GM12878 (cell line): ENCODE measurements around the gene ITPRIPL2. TPM values are rescaled to one million over a fixed set of nuclear protein-coding genes. Genes with fewer than 3 reads are reported as not detected.

ENCODE experiments used
- ATAC-seq: fragments of 200-7000 bp; cut with Tn5 transposase; 3 replicates; pipeline ENCODE4 v1.9.1; 2020; ENCODE audit warnings: mild to moderate bottlenecking, moderate library complexity
- BruUV-seq: library from RNA; stranded (reverse); fragments of 400-500 nt; replicated peaks from 2 replicates; lab custom pipeline; 2021; lab: Mats Ljungman, UMichigan
- CTCF ChIA-PET: fragments of 300-600 bp; sonication (Branson Sonifier 250); formaldehyde crosslinking; extraction: SDS; loops from one replicate; lab custom pipeline; 2021; ENCODE audit warnings: inconsistent platforms; lab: Yijun Ruan, JAX
- POLR2A ChIA-PET: fragments of 350-600 bp; formaldehyde crosslinking; extraction: SDS; loops from one replicate; lab custom pipeline; 2021; ENCODE audit warnings: inconsistent platforms; lab: Charles Lee
- RAD21 ChIA-PET: fragments of 300-600 bp; sonication (Branson Sonifier 250); formaldehyde crosslinking; loops from one replicate; lab custom pipeline; 2023; ENCODE audit warnings: antibody characterized with exemption; ENCODE audit not compliant: unreplicated experiment; lab: Charles Lee
- SMC1A ChIA-PET: fragments of 300-600 bp; sonication (Branson Sonifier 250); formaldehyde crosslinking; loops from one replicate; lab custom pipeline; 2023; ENCODE audit not compliant: unreplicated experiment, uncharacterized antibody; lab: Charles Lee
- DNase-seq: peaks from one replicate; pipeline ENCODE4 v3.0.0-alpha.2; 2011; ENCODE audit warnings: low read depth, low spot score
- FAIRE-seq: peaks from 3 replicates; lab custom pipeline; 2011; peaks lifted over from hg19 to GRCh38; lab: Jason Lieb, UNC
- H2AFZ ChIP-seq: 2 replicates; pipeline ENCODE4 v1.6.0; 2011; ENCODE audit warnings: low read depth, low read length, control low read depth; ENCODE audit not compliant: control insufficient read depth
- H3K27ac ChIP-seq: 2 replicates; pipeline ENCODE4 v1.5.1; 2011; ENCODE audit warnings: control low read depth; ENCODE audit not compliant: control insufficient read depth, insufficient read depth
- H3K27me3 ChIP-seq, 2 experiments: replicated peaks in 1 of 2; 2 replicates each; pipeline versions ENCODE4 v1.6.0 to v1.6.1; 2011; ENCODE audit warnings: low read length in 1 of 2; ENCODE audit not compliant: control insufficient read depth in 2 of 2, insufficient read depth in 2 of 2
- H3K36me3 ChIP-seq, 2 experiments: 2 replicates each; pipeline ENCODE4 v1.5.1; 2011; ENCODE audit warnings: low read length in 1 of 2; ENCODE audit not compliant: control insufficient read depth in 2 of 2, insufficient read depth in 2 of 2
- H3K4me1 ChIP-seq: 2 replicates; pipeline ENCODE4 v1.6.1; 2011; ENCODE audit warnings: mild to moderate bottlenecking, low read length, moderate library complexity, mixed read lengths; ENCODE audit not compliant: control insufficient read depth, insufficient read depth
- H3K4me2 ChIP-seq: 2 replicates; pipeline ENCODE4 v1.6.0; 2011; ENCODE audit warnings: control low read depth; ENCODE audit not compliant: control insufficient read depth, insufficient read depth
- H3K4me3 ChIP-seq: fragments of 200-600 bp; sonication (generic); 2 replicates; pipeline ENCODE4 v1.5.1; 2016
- H3K79me2 ChIP-seq: 2 replicates; pipeline ENCODE4 v1.6.0; 2011; ENCODE audit warnings: low read length; ENCODE audit not compliant: control insufficient read depth, insufficient read depth
- H3K9ac ChIP-seq: 2 replicates; pipeline ENCODE4 v1.8.0; 2011; ENCODE audit warnings: low read length, control low read depth, mixed read lengths; ENCODE audit not compliant: control insufficient read depth, insufficient read depth
- H3K9me3 ChIP-seq: replicated peaks from 3 replicates; pipeline ENCODE4 v1.5.1; 2011; ENCODE audit warnings: mild to moderate bottlenecking, low read length; ENCODE audit not compliant: control insufficient read depth, insufficient read depth
- H4K20me1 ChIP-seq: 2 replicates; pipeline ENCODE4 v1.6.0; 2011; ENCODE audit not compliant: control insufficient read depth, insufficient read depth
- BRCA1 ChIP-seq: IDR thresholded peaks from 2 replicates; pipeline ENCODE4 v1.6.1; 2011; ENCODE audit warnings: low read depth, low read length, improper control_type of control experiment
- KLF5 ChIP-seq: fragments of 450-650 bp; IDR thresholded peaks from 2 replicates; pipeline ENCODE4 v1.6.1; 2014; ENCODE audit warnings: mild to moderate bottlenecking; ENCODE audit not compliant: partially characterized antibody
- MEF2A ChIP-seq: IDR thresholded peaks from 2 replicates; pipeline ENCODE4 v1.6.1; 2011; ENCODE audit warnings: low read depth, mild to moderate bottlenecking, low read length, moderate library complexity; ENCODE audit not compliant: insufficient read depth
- MEF2B ChIP-seq: fragments of 450-650 bp; IDR thresholded peaks from 2 replicates; pipeline ENCODE4 v1.6.1; 2018; ENCODE audit warnings: mild to moderate bottlenecking, moderate library complexity; ENCODE audit not compliant: partially characterized antibody, poor library complexity, severe bottlenecking
- MYC ChIP-seq: IDR thresholded peaks from 2 replicates; pipeline ENCODE4 v1.6.1; 2011; ENCODE audit warnings: mild to moderate bottlenecking, low read length, moderate library complexity, inconsistent platforms; ENCODE audit not compliant: insufficient read depth, insufficient replicate concordance, insufficient read length, severe bottlenecking
- NR2F1 ChIP-seq: fragments of 450-650 bp; conservative IDR thresholded peaks from 2 replicates; pipeline ENCODE4 v1.6.1; 2017; ENCODE audit warnings: mild to moderate bottlenecking
- SMAD5 ChIP-seq: IDR thresholded peaks from 2 replicates; pipeline ENCODE4 v1.6.1; 2016; ENCODE audit warnings: antibody characterized with exemption, low read depth
- STAT1 ChIP-seq: fragments of 450-650 bp; conservative IDR thresholded peaks from 2 replicates; pipeline ENCODE4 v1.6.1; 2014; ENCODE audit warnings: antibody characterized with exemption, mild to moderate bottlenecking
- ZNF384 ChIP-seq: IDR thresholded peaks from 2 replicates; pipeline ENCODE4 v1.6.1; 2012; ENCODE audit warnings: low read depth, mild to moderate bottlenecking, low read length, improper control_type of control experiment, borderline replicate concordance
- ZSCAN29 ChIP-seq: fragments of 450-650 bp; IDR thresholded peaks from 2 replicates; pipeline ENCODE4 v1.6.1; 2017; ENCODE audit warnings: mild to moderate bottlenecking, moderate library complexity
- WGBS: methylation state at CpG from one replicate; pipeline ENCODE4 v1.1.6; 2016; ENCODE audit warnings: low lambda C conversion rate; ENCODE audit not compliant: insufficient replicate concordance, insufficient coverage; ENCODE audit errors: missing lambda C conversion rate; 5-methylcytosine and 5-hydroxymethylcytosine counted together
- in situ Hi-C: fragments of 300-500 bp; cut with MboI; formaldehyde crosslinking; loops from 9 replicates; pipeline ENCODE4 v1.14.3; 2018; ENCODE audit warnings: mixed read lengths
- intact Hi-C: fragments of 100-400 bp; cut with micrococcal nuclease; formaldehyde crosslinking; loops from one replicate; pipeline ENCODE4 v1.14.2; 2022; ENCODE audit not compliant: unreplicated experiment
- polyA plus RNA-seq, 11 experiments: library from polyadenylated mRNA; depleted of rRNA in 4 of 11; unstranded in 6 of 11; stranded (reverse) in 5 of 11; fragments of >200 nt; fragmentation: Nextera tagmentation in 4 of 11; fragmentation: Illumina TruSeq in 1 of 11; extraction: Ambion mirVana in 4 of 11; extraction: Trizol in 1 of 11; gene quantifications; 1 replicate in 1 of 11; 2 replicates in 10 of 11; pipeline versions ENCODE4 v1.2.1 to v1.2.3, GENCODE V29; 2011 to 2016; ENCODE audit warnings: inconsistent platforms in 2 of 11, missing spikeins in 2 of 11, low read depth in 1 of 11
- total RNA-seq, 4 experiments: library from RNA; depleted of rRNA in 3 of 4; stranded (reverse); fragments of >200 nt in 3 of 4; fragmentation: Illumina TruSeq in 1 of 4; extraction: Trizol in 1 of 4; gene quantifications; 2 replicates each; pipeline versions ENCODE4 v1.2.1 to v1.2.3, GENCODE V29; 2013 to 2021
- TF ChIP-seq, protein P1 (sequence below): fragments of 450-650 bp; IDR thresholded peaks from 2 replicates; pipeline ENCODE4 v1.6.1; 2018; ENCODE audit warnings: borderline replicate concordance, mild to moderate bottlenecking; ENCODE audit not compliant: partially characterized antibody

The ITPRIPL2 gene
- total and polyA plus RNA-seq, 10 of the 15 experiments (the other 5 are each of a cell fraction or from before 2014, with no cell fraction given): 0.48 to 14.3 (median 3.5) TPM

DNA sequence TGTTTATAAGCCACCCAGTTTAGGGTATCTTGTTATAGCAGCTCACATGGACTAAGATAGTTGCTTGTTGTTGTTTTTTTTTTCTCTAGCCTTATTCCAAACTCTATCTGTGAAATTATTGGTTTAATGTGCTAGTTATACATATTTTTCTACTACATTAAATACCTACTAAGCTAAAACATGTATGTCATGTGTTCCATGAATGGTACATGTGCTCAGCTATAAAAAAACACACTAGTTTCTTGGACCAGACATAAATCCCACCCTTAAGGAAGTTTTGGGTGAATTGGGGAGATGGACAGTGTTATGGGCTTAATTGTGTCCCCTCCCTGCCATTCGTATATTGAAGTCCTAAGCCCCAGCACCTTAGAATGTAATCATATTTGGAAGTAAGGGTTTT lies 19.8 kb downstream of the ITPRIPL2 start:
- peaks cover 49% of the 10 kb centered on the region for H3K4me1 ChIP-seq
- SMC1A ChIA-PET: interaction anchor here (0.8 to 7.3 kb wide), 3 partner anchors 16 to 57 kb away, joined by 3 to 60 read pairs (median 4); no protein-coding TSS in a partner anchor
- TF ChIP-seq MEF2A: no peak
- TF ChIP-seq, all 136 proteins: peak for 0
- ATAC-seq (no peak), FAIRE-seq (no peak), DNase-seq (no peak)
- Histone ChIP-seq H3K4me3 (no peak overlapping the region), H2AFZ (no peak overlapping the region), H3K79me2 (no peaks in the 10 kb centered on the region), H3K27me3 (no peaks in the 10 kb centered on the region), H3K4me2 (no peak overlapping the region), H3K9me3 (no peaks in the 10 kb centered on the region; the same call in 2 of the 3 replicates), H3K36me3 (no peaks in the 10 kb centered on the region), H4K20me1 (no peaks in the 10 kb centered on the region), H3K9ac (no peak overlapping the region), H3K27ac (no peak overlapping the region)
- WGBS: 91% methylated on average over 1 of the region's 1 CpG
- ChIA-PET POLR2A (no interaction called here), RAD21 (no interaction called here), CTCF (interaction anchor here (0.9 kb wide), 1 partner anchor 369 kb away, joined by 4 read pairs; no protein-coding TSS in a partner anchor)
- intact Hi-C loops: no loop called here
- in situ Hi-C loops: no loop called here
- BruUV-seq: no TSS peak

DNA sequence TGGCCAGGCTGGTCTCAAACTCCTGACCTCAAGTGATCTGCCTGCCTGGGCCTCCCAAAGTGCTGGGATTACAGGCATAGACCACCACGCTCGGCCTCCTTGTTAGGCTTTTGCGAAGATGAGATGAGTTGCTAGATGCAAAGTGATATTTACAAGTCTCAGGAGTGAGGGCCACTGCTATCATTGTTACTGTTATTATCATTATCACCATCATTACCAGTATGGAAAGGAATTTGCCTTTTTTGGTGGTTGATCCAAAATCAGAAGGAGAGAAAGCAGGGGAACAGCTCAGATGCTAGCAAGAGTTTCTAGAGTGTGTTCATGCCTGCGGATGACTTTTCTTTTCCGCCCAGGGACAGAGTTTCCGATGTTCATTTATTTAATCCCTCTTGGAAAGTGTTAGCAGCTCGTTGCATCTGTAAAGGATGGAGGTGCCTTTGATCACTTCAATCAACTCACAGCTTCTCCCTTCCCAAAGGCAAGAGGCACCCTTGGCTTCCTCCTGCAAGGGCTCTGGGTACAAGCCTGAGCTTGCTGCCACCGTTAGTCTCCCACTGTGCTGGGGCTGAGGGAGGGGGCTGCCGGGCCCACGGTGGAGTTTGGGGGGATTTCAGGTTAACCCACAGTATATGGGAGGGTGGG lies 21.6 kb downstream of the ITPRIPL2 start:
- no peaks in the 10 kb centered on the region for H3K27me3 ChIP-seq
- intact Hi-C loops (no loop called here), in situ Hi-C loops (no loop called here)
- ChIA-PET SMC1A (interaction anchor here (1.0 kb wide), 1 partner anchor 25 kb away, joined by 4 read pairs; no protein-coding TSS in a partner anchor), POLR2A (no interaction called here), RAD21 (no interaction called here), CTCF (no interaction called here)
- FAIRE-seq: no peak
- no peak overlapping the region for H3K4me2 ChIP-seq
- H3K27ac ChIP-seq: no peak overlapping the region
- ATAC-seq: no peak
- DNase-seq: no peak
- peaks cover 32% of the 10 kb centered on the region for H3K4me1 ChIP-seq
- 80% methylated on average over 10 of the region's 10 CpGs for WGBS
- H4K20me1 ChIP-seq: no peaks in the 10 kb centered on the region
- no peak overlapping the region for H3K9ac ChIP-seq
- H3K36me3 ChIP-seq: no peaks in the 10 kb centered on the region
- no peaks in the 10 kb centered on the region; the same call in 2 of the 3 replicates for H3K9me3 ChIP-seq
- H2AFZ ChIP-seq: no peak overlapping the region
- BruUV-seq: no TSS peak
- no peak overlapping the region for H3K4me3 ChIP-seq
- no peaks in the 10 kb centered on the region for H3K79me2 ChIP-seq
- TF ChIP-seq, protein P1, sequence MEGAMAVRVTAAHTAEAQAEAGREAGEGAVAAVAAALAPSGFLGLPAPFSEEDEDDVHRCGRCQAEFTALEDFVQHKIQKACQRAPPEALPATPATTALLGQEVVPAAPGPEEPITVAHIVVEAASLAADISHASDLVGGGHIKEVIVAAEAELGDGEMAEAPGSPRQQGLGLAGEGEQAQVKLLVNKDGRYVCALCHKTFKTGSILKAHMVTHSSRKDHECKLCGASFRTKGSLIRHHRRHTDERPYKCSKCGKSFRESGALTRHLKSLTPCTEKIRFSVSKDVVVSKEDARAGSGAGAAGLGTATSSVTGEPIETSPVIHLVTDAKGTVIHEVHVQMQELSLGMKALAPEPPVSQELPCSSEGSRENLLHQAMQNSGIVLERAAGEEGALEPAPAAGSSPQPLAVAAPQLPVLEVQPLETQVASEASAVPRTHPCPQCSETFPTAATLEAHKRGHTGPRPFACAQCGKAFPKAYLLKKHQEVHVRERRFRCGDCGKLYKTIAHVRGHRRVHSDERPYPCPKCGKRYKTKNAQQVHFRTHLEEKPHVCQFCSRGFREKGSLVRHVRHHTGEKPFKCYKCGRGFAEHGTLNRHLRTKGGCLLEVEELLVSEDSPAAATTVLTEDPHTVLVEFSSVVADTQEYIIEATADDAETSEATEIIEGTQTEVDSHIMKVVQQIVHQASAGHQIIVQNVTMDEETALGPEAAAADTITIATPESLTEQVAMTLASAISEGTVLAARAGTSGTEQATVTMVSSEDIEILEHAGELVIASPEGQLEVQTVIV: no peak
- no peak for TF ChIP-seq KLF5
- no peak for TF ChIP-seq SMAD5
- no peak for TF ChIP-seq NR2F1
- TF ChIP-seq STAT1: no peak
- TF ChIP-seq ZSCAN29: no peak
- no peak for TF ChIP-seq MYC
- TF ChIP-seq BRCA1: no peak
- TF ChIP-seq MEF2B: no peak
- no peak for TF ChIP-seq ZNF384
